Measurements from ENCODE around the gene FKBP5. TPM values are rescaled to one million over a fixed set of nuclear protein-coding genes. Genes with fewer than 3 reads are reported as not detected.

The FKBP5 gene
- total RNA-seq, 1 experiment from 2014 or later, result 12.4 TPM

GRCh38 chr6:35687658-35688604 is 784 bp downstream of the FKBP5 start:
- Histone ChIP-seq H3K4me2 (ENCODE audit: low read length) (peak overlapping the region; percentile 89), H3K9me2 (replicated peaks; ENCODE audit: low read length) (no peaks in the 10 kb centered on the region), H3K9me3 (ENCODE audit: low read length) (no peaks in the 10 kb centered on the region), H4K20me1 (ENCODE audit: low read length) (no peaks in the 10 kb centered on the region), H3K36me3 (ENCODE audit: low read depth, low read length) (no peaks in the 10 kb centered on the region), H2AFZ (ENCODE audit: low read length) (peak overlapping the region; percentile 78), H3K27ac (ENCODE audit: low read length) (no peak overlapping the region), H3K9ac (ENCODE audit: low read length) (peak overlapping the region; percentile 62), H3K27me3 (ENCODE audit: low read length) (no peaks in the 10 kb centered on the region), H3F3A (ENCODE audit: low read length, unreplicated experiment) (no peaks in the 10 kb centered on the region), H3K4me3 (ENCODE audit: low read length) (peak overlapping the region; percentile 90), H3K4me1 (ENCODE audit: insufficient read depth, low read length) (peaks cover 7% of the 10 kb centered on the region; the same call in 1 of the 2 replicates), H3K79me2 (ENCODE audit: low read length) (peaks cover 35% of the 10 kb centered on the region)
- ATAC-seq (peak; percentile 66), DNase-seq (peak; percentile 66)
- POLR2A ChIA-PET (ENCODE audit: unreplicated experiment), result interaction anchor here (0.8 kb wide), 1 partner anchor 165 kb away, joined by 7 read pairs; no protein-coding TSS in a partner anchor
- intact Hi-C loops (cut with micrococcal nuclease), result loop anchor here (2.0 to 5.0 kb wide), 3 partner anchors 39 to 166 kb away; partner anchors contain the start of gene ARMC12
- no TSS peak for BruUV-seq (replicated peaks)
- CTCF ChIA-PET, result interaction anchor here (0.6 to 1.2 kb wide), 2 partner anchors 40 to 49 kb away, joined by 4 to 6 read pairs; partner anchors contain the start of gene ARMC12
- no peak for TF ChIP-seq EZH2phosphoT487 (IDR thresholded peaks at IDR 0.05; ENCODE audit: borderline replicate concordance, low read length)
- TF ChIP-seq EZH2 (IDR thresholded peaks at IDR 0.05; ENCODE audit: low read length, unreplicated experiment), result no peak
- TF ChIP-seq, protein P1, sequence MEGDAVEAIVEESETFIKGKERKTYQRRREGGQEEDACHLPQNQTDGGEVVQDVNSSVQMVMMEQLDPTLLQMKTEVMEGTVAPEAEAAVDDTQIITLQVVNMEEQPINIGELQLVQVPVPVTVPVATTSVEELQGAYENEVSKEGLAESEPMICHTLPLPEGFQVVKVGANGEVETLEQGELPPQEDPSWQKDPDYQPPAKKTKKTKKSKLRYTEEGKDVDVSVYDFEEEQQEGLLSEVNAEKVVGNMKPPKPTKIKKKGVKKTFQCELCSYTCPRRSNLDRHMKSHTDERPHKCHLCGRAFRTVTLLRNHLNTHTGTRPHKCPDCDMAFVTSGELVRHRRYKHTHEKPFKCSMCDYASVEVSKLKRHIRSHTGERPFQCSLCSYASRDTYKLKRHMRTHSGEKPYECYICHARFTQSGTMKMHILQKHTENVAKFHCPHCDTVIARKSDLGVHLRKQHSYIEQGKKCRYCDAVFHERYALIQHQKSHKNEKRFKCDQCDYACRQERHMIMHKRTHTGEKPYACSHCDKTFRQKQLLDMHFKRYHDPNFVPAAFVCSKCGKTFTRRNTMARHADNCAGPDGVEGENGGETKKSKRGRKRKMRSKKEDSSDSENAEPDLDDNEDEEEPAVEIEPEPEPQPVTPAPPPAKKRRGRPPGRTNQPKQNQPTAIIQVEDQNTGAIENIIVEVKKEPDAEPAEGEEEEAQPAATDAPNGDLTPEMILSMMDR (conservative IDR thresholded peaks at IDR 0.05; ENCODE audit: low read depth, low read length), result no peak

- intact Hi-C loops (cut with micrococcal nuclease), result loop anchor here (5.0 kb wide), 1 partner anchor 165 kb away; no protein-coding TSS in a partner anchor
- no peaks in the 10 kb centered on the region for H4K20me1 ChIP-seq (ENCODE audit: low read length)
- no peak for DNase-seq
Observed at GRCh38 chr6:35686873-35687555, 1.7 kb downstream of the FKBP5 start.

More at GRCh38 chr6:35686873-35687555, 1.7 kb downstream of the FKBP5 start:
- Histone ChIP-seq H3K36me3 (ENCODE audit: low read depth, low read length) (no peaks in the 10 kb centered on the region), H3K79me2 (ENCODE audit: low read length) (peaks cover 39% of the 10 kb centered on the region), H3K4me1 (ENCODE audit: insufficient read depth, low read length) (peaks cover 7% of the 10 kb centered on the region; the same call in 1 of the 2 replicates), H3K27me3 (ENCODE audit: low read length) (no peaks in the 10 kb centered on the region), H3K27ac (ENCODE audit: low read length) (no peak overlapping the region), H3K9me2 (replicated peaks; ENCODE audit: low read length) (no peaks in the 10 kb centered on the region), H3K4me3 (ENCODE audit: low read length) (peak overlapping the region; percentile 90), H2AFZ (ENCODE audit: low read length) (peak overlapping the region; percentile 78), H3K9ac (ENCODE audit: low read length) (peak overlapping the region; percentile 62; the same call in 1 of the 2 replicates), H3F3A (ENCODE audit: low read length, unreplicated experiment) (no peaks in the 10 kb centered on the region), H3K9me3 (ENCODE audit: low read length) (no peaks in the 10 kb centered on the region), H3K4me2 (ENCODE audit: low read length) (peak overlapping the region; percentile 89)
- ChIA-PET CTCF (interaction anchor here (0.6 to 1.2 kb wide), 2 partner anchors 41 to 50 kb away, joined by 4 to 6 read pairs; partner anchors contain the start of gene ARMC12), POLR2A (ENCODE audit: unreplicated experiment) (interaction anchor here (0.8 kb wide), 1 partner anchor 165 kb away, joined by 7 read pairs; no protein-coding TSS in a partner anchor)
- TF ChIP-seq EZH2 (IDR thresholded peaks at IDR 0.05; ENCODE audit: low read length, unreplicated experiment) (no peak), EZH2phosphoT487 (IDR thresholded peaks at IDR 0.05; ENCODE audit: borderline replicate concordance, low read length) (no peak)
- TF ChIP-seq, protein P1 (conservative IDR thresholded peaks at IDR 0.05; ENCODE audit: low read depth, low read length), result no peak
- no TSS peak for BruUV-seq (replicated peaks)
- ATAC-seq, result no peak

All from PC-3 (cell line).